GM19467 (cell line): Measurements from ENCODE around the gene ALDH1A2.
"Not testable (repeated sequence)": the region's sequence is repeated elsewhere in the genome, so short reads cannot be mapped to it uniquely, and the experiment has no call there.

Experiments used
- ATAC-seq: cut with Tn5 transposase; IDR thresholded peaks from one replicate; pipeline ENCODE4 v1.9.1; 2021; ENCODE audit warnings: mild to moderate bottlenecking, moderate library complexity; ENCODE audit not compliant: unreplicated experiment

ALDH1A2 gene

GRCh38 chr15:58069008-58069407, 3.5 kb upstream of the ALDH1A2 start:
- ATAC-seq = no peak

DNA sequence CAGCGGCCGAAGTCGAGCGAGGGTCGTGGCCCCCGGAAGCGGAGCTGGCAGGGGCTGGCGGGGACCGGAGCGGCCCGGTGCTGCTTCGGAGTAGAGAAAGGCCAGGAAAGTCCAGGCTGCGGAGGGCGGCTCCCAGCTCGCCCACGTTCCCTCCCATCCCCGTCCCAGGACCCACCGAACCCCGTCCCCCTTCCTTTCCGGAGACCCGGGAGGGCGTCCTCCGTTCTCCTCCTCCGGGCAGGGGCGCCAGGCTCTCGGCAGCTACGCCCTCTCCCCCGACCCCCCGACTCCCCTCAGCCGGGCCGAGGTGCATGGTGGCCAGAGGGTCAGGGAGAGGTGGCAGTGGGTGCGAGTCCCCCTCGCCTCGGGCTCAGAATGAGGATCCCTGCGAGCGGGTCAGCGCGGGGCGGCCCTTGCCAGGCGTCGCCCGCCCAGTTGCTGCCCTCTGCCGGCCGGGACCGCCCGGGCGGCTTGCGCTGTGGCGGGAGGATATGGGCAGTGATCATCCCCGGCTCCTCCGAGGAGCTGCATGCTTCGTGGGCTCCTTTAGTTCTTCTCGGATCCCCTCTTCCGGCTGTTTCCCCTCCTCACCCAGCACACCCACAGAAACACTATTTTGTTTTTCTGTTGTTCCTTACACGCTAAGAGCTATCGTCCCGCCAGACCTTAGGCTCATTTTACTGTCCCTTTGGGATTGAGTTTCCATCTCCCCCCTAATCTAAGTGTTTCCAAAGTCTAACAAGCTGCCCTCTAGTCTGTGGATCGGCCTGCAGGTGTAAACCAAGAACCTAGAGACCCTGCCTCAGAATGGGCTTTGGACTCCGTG, 744 bp upstream of the ALDH1A2 start:
- no peak for ATAC-seq

- ATAC-seq = no peak
Measured at GRCh38 chr15:58064980-58065444, 499 bp downstream of the ALDH1A2 start.

GRCh38 chr15:58064082-58064979, 1.2 kb downstream of the ALDH1A2 start:
- no peak for ATAC-seq

DNA sequence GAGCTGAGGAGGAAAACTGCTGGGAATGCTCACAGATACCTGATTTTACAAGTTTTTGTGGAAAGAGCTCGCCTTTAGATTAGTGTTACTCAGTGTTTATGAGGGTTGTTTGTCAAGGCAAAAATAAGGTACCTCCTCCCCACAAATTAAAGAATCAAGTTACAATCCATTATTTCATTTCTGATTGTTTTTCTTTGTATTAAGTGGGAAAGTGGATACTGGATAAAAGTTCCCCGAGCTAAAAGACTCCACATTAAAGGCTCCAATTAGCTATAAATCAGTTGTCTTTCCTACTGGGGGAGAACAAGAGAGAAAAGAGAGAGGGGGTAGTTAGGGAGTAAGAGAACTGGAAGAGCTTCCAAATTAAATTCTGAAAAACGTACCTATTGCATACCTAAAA, 1.9 kb downstream of the ALDH1A2 start:
- ATAC-seq = no peak

DNA sequence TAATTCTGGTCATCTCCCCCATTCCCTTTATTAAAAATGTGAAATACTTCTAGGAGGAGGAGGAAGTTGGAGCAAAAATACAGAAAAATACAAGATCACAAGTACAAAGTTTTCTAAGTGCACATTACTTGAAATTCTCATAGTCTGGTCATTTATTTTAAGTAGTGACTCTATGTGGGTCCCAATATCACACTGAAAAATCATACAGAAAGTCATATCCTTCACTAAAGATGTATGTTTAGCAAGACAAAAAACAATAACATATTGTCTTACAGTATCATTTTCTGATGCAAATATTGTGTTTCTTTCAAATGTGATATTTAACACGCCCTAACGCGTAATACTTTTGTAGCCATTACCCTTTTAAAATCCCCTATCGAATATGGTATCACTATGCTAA, 2.5 kb downstream of the ALDH1A2 start:
- ATAC-seq = no peak

GRCh38 chr15:58062175-58062574, 3.3 kb downstream of the ALDH1A2 start:
- ATAC-seq = no peak

DNA sequence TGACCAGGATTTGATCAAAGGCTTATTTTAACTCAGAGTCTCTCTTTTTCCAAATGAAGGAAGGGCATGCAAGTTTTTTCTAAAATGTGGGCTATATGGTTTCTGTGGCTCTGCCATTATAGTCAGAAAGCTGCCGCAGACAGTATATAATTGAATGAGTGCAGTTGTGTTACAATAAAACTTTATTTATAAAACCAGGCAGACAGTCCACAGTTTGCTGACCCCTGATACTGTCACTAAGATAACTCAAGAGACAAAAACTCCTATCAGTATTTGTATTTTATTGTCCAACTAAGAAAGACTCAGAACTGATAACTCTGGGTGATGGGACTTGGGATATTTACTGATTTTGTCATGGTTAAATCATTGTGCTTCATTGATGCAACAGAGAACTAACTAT, 4.9 kb downstream of the ALDH1A2 start:
- ATAC-seq = no peak

DNA sequence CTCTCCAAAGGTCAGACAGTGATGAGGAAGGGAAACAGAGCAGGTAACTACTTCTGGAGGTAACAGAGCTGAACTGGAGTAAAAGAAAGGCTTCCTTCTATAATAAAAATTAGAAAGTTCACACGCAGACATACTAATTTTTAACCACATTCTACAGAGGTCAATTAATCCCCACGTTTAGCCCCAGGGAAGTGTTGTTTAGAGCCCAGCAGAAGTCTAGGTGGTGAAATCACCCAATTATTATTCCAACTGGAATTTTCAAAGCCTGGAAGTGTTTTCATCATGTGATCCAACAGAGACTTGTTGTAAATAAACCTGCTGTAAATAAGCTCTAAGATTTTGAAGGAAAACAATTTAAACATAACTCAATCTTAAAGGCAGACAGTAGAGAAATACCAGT, 6.8 kb downstream of the ALDH1A2 start:
- ATAC-seq = no peak

- ATAC-seq = no peak
Measured at GRCh38 chr15:58058073-58058472, 7.4 kb downstream of the ALDH1A2 start.

GRCh38 chr15:58057559-58057958, 8.0 kb downstream of the ALDH1A2 start:
- ATAC-seq = no peak

DNA sequence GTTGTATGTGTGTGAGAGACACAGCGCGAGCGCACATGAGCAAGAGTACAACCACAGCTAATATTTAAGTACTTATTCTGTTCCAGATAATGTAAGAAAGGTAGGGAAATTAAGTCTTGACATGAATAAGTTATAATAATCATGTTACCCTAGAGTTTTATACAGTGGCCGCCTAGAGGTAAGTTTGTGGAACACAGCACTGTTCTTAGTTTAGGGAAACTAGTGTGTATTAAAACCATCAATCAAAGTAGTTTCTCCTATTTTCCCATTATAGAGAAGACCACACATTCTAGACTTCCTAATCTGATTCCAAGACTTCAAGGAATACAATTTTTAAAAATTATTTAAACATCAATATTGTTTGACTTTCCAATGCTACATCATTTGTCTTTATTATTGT, 9.5 kb downstream of the ALDH1A2 start:
- no peak for ATAC-seq

- ATAC-seq = no peak
Measured at GRCh38 chr15:58053315-58054153, 12.0 kb downstream of the ALDH1A2 start.

DNA sequence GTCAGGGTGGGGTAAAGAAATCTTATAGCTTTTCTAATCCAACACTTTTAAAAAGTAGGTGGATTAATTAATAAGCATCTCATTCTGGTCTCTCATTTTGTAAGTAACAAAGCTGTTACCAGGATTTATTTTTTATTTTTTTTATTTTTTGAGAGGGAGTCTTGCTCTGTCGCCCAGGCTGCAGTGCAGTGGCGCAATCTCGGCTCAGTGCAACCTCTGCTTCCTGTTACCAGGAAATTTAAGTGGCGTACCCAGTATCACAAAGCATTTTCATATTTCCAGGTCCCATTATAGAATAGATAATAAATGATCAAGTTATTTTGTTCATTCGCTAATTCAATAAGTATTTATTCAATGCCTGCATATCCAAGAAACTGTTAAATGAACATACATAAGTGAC, 13.2 kb downstream of the ALDH1A2 start:
- no peak for ATAC-seq

DNA sequence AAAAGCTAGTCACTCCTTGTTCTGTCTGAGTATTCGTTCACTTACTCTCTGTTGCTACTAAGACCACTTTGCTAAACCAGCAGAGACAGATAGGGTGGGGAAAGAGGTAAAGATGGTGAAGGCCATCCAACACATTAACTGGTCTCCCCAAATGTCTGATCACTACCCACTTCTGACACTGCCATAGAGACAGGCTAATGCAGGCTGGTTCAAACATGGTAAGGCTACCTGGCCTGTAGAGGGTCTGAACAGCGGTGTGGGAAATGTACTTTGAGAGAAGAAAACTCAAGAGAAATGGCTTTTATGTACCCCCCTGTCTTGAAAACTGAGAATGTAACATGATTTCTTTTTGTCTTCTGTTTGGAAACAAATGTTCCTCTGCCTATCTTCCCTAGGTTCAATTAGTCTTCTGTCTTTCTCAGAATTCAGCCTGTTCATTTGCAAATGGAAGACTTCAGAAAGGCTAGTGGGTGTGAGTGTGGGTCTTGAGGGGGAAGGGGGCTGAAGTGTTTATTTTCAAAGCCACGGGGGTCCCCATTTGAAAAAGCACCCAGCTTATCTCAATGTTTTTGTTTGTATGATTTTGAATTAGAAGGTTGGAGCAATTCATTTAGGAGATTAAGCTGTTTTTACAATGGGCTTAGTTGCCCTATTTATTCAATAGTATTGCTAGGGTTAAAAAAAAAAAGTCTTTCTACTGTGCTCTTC, 15.8 kb downstream of the ALDH1A2 start:
- no peak for ATAC-seq

GRCh38 chr15:58048261-58048660, 17.2 kb downstream of the ALDH1A2 start:
- no peak for ATAC-seq

- ATAC-seq = no peak
Measured at GRCh38 chr15:58047149-58047548, 18.4 kb downstream of the ALDH1A2 start.

GRCh38 chr15:58046467-58046866, 19.0 kb downstream of the ALDH1A2 start:
- no peak for ATAC-seq

DNA sequence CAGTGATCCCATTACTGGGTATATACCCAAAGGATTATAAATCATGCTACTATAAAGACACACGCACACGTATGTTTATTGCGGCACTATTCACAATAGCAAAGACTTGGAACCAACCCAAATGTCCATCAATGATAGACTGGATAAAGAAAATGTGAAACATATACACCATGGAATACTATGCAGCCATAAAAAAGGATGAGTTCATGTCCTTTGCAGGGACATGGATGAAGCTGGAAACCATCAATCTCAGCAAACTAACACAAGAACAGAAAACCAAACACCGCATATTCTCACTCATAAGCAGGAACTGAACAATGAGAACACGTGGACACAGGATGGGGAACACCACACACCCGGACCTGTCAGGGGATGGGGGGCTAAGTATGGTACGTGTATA, 20.1 kb downstream of the ALDH1A2 start:
- not testable (repeated sequence) for ATAC-seq

GRCh38 chr15:58044551-58044950, 21.0 kb downstream of the ALDH1A2 start:
- ATAC-seq = no peak
